GM06990 (cell line): ENCODE results near the gene STK32B.
"Not testable (repeated sequence)": the region's sequence is repeated elsewhere in the genome, so short reads cannot be mapped to it uniquely, and the experiment has no call there.

ENCODE experiments used
- DNase-seq: peaks from one replicate; pipeline ENCODE4 v3.0.0-alpha.2; 2011; ENCODE audit not compliant: insufficient read length; ENCODE audit errors: extremely low read depth
- H3K27me3 ChIP-seq: replicated peaks from 2 replicates; pipeline ENCODE4 v1.6.0; 2011; ENCODE audit warnings: low read length; ENCODE audit not compliant: control insufficient read depth, insufficient read depth
- H3K36me3 ChIP-seq: 2 replicates; pipeline ENCODE4 v1.5.1; 2011; ENCODE audit warnings: low read length; ENCODE audit not compliant: control insufficient read depth, insufficient read depth
- H3K4me3 ChIP-seq: replicated peaks from 2 replicates; pipeline ENCODE4 v1.5.1; 2011; ENCODE audit warnings: low read depth, mild to moderate bottlenecking, control low read depth, low read length
- CTCF ChIP-seq: IDR thresholded peaks from 2 replicates; pipeline ENCODE4 v1.5.1; 2011; ENCODE audit warnings: low read length, control low read depth, mild to moderate bottlenecking, inconsistent platforms; ENCODE audit not compliant: insufficient read depth, poor library complexity, severe bottlenecking

STK32B gene

GRCh38 chr4:5424211-5424610, 372.9 kb downstream of the STK32B start:
- Histone ChIP-seq H3K36me3 (no peaks in the 10 kb centered on the region), H3K4me3 (no peak overlapping the region), H3K27me3 (0 out of 2 replicates have a peak, but pooled peaks cover 2% of the 10 kb centered on the region)
- TF ChIP-seq CTCF = no peak
- no peak for DNase-seq

- TF ChIP-seq CTCF = no peak
- Histone ChIP-seq H3K4me3 (no peak overlapping the region), H3K36me3 (no peaks in the 10 kb centered on the region), H3K27me3 (0 out of 2 replicates have a peak, but pooled peaks cover 2% of the 10 kb centered on the region)
- DNase-seq = no peak
These were observed 373.6 kb downstream of the STK32B start for GRCh38 chr4:5424901-5425300.

- Histone ChIP-seq H3K36me3 (no peaks in the 10 kb centered on the region), H3K4me3 (no peak overlapping the region), H3K27me3 (no peaks in the 10 kb centered on the region; the same call in 1 of the 2 replicates)
- no peak for TF ChIP-seq CTCF
- DNase-seq = no peak
These were observed 378.5 kb downstream of the STK32B start for GRCh38 chr4:5429747-5430146.

GRCh38 chr4:5433196-5433595, 381.9 kb downstream of the STK32B start:
- TF ChIP-seq CTCF = no peak
- H3K4me3 ChIP-seq = no peak overlapping the region
- DNase-seq = no peak
- no peaks in the 10 kb centered on the region; the same call in 1 of the 2 replicates for H3K27me3 ChIP-seq
- no peaks in the 10 kb centered on the region for H3K36me3 ChIP-seq

GRCh38 chr4:5435201-5435600, 383.9 kb downstream of the STK32B start:
- DNase-seq = no peak
- H3K36me3 ChIP-seq = no peaks in the 10 kb centered on the region
- no peaks in the 10 kb centered on the region; the same call in 1 of the 2 replicates for H3K27me3 ChIP-seq
- H3K4me3 ChIP-seq = no peak overlapping the region
- no peak for TF ChIP-seq CTCF

GRCh38 chr4:5435823-5436222, 384.5 kb downstream of the STK32B start:
- no peaks in the 10 kb centered on the region; the same call in 1 of the 2 replicates for H3K27me3 ChIP-seq
- H3K4me3 ChIP-seq = no peak overlapping the region
- TF ChIP-seq CTCF = no peak
- DNase-seq = no peak
- no peaks in the 10 kb centered on the region for H3K36me3 ChIP-seq

- not testable (repeated sequence) for H3K36me3 ChIP-seq, H3K4me3 ChIP-seq, DNase-seq, H3K27me3 ChIP-seq
These were observed 392.9 kb downstream of the STK32B start for GRCh38 chr4:5443976-5444802.
